Central memory CD4-positive, alpha-beta T cell (primary cell): ENCODE results near the gene C22orf23.
A peak's percentile ranks its signal among the peaks of the same experiment; 100 is the strongest.
"Not testable (repeated sequence)": the region's sequence is repeated elsewhere in the genome, so short reads cannot be mapped to it uniquely, and the experiment has no call there.

Experiments used
- DNase-seq: peaks from one replicate; pipeline ENCODE4 v3.0.0; 2022

C22orf23 gene

DNA sequence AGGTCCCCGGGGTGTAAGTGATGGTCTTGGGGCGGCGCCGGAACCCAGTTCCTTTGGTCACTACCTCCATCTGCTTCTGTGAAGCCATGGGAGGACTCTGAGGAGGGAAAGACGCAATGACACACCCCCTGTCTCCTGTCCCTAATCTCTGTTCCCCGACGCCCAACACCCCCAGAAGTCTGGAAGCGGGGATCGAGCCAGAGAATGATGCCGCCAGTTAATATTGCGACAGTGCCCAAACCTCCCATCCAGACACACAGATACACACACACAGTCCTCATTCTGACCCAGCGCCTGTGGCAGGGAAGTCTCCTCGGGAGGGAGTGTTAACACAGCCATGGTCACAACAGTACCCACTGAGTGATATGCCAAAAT, 352 bp downstream of the C22orf23 start:
- DNase-seq, result no peak

DNA sequence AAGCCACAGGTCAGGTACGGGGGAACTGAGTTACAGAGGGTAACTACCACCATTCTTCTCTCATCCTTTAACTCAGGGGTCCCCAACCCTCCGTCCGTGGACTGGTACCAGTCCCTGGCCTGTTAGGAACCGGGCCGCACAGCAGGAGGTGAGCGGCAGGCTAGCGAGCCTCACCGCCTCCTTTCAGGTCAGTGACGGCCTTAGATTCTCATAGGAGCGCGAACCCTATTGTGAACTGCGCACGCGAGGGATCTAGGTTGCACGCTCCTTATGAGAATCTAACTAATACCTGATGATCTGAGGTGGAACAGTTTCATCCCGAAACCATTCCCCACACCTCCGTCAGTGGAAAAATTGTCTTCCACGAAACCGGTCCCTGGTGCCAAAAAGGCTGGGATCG, 772 bp downstream of the C22orf23 start:
- DNase-seq, result not testable (repeated sequence)

DNA sequence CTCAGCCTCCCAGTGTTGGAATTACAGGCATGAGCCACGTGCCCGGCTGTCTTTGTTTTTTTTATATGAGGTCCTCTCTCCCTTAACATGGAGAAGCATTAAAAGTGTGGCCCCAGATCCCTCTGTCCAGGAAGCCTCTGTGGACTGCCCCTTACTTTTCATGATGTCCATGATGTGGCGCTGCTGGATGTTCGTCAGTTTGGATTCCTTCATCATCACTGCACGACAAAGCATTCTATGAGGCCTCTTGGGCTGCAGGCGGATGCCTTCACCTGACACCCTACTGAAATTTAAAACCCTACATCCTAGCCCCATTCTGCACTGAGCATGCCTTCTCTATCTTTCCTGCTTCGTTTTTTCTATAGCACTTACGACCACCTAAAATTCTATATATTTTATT, 2.1 kb downstream of the C22orf23 start:
- DNase-seq, result no peak

DNA sequence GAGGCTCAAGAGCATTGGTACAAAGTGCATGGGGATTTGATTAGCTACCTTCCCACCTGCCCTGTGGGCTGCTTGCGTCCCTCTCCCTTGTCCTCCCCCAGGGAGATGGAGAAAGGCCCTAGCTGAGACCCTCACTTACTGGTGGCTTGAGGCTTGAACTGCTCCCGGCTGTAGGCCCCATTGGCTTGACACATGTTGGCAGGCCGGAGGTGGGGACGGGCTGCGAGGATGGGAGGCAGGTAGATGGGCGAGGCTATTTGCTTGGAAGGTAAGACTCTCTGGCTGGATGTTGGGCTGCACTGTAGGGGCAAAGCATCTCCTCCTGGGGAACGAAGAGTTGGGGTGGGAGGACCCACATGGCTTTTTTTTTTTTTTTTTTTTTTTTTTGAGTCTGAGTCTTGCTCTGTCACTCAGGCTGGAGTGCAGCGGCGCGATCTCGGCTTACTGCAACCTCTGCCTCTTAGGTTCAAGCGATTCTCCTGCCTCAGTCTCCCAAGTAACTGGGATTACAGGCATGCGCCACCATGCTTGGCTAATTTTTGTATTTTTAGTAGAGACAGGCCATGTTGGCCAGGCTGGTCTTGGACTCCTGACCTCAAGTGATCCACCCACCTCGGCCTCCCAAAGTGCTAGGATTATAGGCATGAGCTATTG, 6.1 kb downstream of the C22orf23 start:
- not testable (repeated sequence) for DNase-seq

DNA sequence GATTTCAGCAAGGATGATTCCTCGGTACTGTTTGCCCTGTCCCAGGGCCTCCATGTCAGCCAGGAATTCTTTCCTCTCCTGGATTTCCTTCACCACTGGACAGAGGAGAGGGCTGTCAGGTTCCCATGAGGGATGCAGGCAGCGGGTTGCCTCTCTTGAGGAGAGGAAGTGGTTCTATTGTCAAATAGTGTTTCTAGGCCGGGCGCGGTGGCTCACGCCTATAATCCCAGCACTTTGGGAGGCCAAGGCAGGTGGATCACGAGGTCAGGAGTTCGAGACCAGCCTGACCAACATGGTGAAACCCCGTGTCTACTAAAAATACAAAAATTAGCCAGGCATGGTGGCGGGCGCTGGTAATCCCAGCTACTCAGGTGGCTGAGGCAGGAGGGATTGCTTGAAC, 9.0 kb downstream of the C22orf23 start:
- DNase-seq, result not testable (repeated sequence)

DNA sequence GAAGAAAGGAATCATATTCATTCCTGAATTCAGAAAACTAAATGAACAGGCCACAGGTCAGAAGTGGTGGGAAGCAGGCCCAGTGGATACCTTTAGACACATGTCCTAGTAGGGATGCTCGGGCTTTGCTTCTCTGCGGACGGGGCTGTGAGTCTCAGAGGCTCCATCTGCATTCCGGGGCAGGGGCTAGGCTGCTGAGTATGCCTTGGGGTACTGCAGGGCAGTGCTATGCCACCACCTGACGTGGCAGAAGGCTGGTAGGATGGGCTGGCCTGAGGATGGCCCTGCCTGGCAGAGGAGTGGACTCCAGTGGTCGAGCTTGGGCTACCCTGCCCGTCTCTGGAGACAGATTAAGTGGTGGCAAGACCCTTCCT, 9.6 kb downstream of the C22orf23 start:
- no peak for DNase-seq

DNA sequence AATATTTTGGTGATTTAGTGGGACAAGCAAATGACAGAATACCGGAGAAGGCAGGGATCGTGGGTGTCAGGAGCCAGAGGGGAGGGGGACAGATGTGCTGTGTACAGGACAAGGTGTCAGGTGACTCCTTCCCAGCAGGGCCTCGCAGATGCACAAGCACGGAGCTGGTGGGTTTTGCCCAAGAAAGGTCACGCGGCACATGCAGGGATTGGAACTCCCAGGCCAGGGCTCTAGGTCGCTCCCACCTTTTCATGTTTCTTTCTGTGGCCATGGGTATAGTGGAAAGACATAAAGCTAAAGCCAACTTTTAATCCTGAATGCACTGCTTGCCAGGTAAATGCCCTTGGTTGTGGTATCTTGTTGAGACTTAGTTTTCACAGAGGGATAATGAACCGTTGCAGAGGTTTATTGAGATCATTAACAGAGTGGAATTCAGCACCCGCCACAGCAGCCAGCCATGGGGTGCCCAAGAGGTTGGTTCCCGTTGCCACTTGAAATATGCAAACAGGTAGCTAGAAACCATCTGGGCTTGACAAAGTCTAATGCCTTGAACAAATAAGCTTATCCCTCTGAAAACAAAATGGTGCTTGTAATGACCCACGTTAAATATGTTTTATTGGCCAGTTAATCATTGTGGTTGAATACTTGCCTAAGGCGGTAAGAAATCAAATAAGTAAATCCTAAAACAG, 10.1 kb downstream of the C22orf23 start:
- DNase-seq, result no peak

DNA sequence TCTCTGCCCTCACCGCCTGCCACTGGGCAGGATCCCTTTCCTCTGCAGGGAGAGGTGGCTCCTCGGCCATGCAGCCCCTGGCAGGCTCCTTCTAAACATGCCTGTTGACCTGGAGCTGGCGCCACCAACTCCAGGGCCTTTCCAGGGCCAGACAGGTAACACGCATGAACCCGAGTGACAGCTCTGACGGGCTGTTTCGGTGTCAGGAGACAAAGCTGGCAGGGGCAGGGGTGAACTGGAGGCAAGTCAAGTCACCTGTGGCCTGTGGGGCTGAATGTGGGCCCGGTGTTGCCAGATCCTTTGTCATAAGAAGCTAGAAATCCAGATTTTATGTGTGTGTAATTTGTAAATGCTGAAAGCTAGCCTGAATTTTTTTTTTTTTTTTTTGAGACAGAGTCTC, 11.3 kb downstream of the C22orf23 start:
- DNase-seq, result no peak

DNA sequence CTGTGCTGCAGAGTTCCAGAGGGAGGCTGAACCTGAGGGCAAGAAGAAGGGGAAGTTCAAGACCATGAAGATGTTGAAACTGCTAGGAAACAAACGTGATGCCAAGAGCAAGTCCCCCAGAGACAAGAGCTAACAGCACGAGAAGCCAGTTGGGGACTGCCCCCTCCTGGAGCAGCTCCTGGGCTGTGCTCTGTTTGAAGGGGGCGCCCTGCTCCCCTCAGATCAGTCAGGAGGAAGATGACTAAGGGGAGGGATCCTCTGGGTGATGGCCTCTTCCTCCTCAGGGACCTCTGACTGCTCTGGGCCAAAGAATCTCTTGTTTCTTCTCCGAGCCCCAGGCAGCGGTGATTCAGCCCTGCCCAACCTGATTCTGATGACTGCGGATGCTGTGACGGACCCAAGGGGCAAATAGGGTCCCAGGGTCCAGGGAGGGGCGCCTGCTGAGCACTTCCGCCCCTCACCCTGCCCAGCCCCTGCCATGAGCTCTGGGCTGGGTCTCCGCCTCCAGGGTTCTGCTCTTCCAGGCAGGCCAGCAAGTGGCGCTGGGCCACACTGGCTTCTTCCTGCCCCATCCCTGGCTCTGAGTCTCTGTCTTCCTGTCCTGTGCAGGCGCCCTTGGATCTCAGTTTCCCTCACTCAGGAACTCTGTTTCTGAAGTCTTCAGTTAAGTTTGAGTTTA, 12.6 kb downstream of the C22orf23 start:
- DNase-seq, result no peak

DNA sequence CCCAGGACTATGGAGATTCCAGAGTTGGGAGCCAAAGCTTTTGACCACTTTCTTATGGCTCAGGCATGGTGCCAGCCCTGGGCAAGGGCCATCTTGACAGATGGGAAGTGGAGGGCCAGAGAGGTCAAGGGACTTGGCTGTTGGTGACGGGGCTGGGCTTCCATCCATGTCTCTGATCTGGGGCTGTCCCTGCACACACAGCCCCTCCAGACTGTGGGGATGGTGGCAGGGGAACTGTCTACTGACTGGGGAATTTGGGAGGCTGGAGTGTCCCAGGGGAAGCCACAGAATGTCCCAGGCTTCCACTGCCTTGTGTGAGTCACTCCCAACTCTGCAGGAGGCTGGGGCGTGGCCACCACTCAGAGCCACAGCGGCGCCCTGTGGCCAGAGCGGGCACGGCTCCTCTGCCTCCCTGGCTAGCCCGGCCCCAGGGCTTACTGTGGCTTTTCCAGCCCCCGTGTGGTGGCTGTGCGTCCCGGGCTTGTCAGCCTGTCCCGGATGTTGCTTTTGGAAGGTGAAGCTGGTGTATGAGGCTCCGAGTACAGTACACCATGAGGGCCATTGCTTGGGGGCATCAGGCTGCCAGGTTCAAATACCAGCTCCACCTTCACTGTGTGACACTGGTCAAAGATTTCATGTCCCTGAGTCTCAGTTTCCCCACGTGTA, 19.6 kb downstream of the C22orf23 start:
- peak; percentile 67 for DNase-seq

DNA sequence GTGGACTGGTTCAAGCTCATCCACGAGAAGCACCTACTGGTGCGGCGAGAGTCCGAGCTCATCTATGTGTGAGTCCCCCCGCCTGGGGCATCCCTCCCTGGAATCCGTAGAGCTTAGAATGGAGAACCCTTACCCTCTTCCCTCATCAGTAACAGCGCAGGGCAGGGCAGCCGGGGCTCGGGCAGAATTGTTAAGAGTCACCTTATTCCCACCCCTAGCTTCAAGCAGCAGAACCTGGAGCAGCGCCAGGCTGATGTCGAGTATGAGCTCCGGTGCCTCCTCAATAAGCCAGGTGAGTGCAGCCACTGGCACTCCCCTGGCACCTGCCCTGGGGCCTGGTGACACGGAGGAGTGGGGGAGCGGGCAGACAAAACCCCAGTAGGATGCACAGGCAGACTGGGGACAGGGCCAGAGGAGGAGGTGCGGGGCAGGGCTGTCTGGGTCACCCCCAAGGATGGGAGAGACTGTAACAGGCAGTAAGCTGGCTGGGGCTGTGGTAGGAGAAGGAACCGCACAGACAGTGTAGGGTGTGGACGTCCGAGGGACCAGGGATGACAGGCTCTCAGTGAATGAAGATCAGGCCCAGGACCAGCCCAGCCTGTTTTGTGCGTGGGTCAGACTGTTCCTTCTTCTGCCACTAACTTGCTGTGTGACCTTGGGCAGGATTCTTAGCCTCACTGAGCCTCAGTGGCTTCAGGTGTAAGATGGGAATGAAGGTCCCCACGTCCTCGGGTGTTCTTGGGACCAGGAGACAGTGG, 20.4 kb downstream of the C22orf23 start:
- DNase-seq, result no peak

DNA sequence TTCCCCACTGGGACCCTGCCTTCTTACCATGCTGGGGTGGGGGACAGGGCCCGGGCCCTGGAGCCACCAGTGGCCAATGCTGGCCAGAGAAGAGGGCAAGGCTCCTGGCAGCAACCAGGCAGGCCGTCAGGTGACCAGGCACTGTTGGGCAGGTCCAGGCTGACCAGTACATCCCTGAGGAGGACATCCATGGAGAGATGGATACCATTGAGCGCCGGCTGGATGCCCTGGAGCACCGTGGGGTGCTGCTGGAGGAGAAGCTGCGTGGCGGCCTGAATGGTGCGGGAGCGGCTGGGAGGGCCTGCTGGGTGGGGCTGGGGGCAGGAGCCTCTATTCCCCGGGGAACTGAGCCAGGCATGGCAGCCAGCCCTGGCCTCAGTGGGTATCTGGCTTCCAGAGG, 21.0 kb downstream of the C22orf23 start:
- no peak for DNase-seq

DNA sequence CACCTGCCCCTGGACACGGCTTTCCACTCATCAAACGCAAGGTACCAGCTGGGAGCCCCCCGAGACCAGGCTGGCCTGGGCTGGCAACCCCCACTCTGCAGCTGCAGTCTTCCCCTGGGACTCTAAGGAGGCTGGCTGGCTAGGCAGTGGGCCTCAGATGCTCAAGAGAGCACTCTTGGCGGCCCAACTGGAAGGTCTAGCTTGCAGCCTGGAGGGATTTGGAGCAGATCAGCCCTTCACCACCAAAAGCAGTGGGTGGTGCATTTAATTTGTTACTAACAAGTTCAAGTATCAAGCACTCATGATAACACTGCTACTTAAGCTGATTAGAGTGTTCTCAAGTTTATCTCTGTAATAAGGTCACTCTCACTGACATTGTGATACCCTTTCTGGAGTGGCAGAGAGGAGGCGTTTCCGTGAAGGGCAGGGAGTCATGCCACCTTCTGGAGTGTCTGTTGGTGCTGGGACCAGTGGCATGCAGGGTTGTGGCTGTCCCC, 21.5 kb downstream of the C22orf23 start:
- no peak for DNase-seq

DNA sequence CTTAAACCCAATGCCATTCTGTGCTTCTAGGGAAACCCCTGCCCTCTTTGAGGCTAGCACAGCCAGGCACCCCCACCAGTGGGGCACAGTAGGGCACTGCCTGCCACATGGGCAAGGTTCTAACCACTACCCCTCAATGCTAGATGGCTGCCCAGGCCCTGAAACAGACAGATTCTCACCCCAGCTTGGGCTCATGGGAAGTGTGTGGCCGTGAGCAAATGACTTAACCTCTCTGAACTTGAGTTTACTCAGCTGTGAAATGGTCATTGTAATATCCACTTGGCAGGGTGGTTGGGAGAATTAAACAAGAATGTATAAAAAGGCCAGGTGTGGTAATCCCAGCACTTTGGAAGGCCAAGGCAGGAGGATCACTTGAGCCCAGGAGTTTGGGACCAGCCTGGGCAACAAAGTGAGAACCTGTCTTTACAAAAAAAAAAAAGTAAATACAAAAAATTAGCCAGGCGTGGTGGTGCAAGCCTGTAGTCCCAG, 22.4 kb downstream of the C22orf23 start:
- DNase-seq, result no peak

DNA sequence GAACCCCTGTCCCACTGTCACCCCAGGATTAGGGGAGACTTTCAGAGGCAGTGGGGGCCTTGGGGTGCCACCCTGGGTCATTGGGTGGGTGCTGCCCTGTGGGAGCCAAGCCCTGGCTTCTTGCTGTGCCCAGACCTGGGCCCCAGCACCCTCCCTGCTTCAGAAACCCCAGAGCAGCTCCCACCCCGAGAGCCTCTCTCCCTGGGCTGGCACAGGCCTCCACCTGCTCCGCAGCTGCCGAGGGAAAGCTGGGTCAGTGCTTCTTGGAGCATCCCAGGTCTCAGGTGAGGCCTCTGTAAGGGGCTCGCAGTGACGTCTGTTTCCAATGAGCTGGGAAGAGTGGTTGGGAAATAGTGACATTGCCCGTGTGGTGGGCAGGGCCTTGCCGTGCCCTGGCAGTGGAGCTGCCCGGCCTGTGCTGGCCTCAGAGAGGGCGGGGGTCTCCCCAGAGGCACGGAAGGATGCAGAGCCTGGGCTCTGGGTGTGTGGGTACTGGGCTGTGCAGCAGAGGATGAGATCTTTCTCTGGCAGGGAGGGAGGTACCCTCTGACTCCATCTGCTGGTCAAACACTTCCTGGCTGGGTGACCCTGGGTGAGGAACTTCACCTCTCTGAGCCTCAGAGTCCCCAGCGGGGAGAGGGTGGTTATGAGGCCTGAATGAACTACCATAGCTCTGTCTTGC, 23.0 kb downstream of the C22orf23 start:
- DNase-seq, result no peak

DNA sequence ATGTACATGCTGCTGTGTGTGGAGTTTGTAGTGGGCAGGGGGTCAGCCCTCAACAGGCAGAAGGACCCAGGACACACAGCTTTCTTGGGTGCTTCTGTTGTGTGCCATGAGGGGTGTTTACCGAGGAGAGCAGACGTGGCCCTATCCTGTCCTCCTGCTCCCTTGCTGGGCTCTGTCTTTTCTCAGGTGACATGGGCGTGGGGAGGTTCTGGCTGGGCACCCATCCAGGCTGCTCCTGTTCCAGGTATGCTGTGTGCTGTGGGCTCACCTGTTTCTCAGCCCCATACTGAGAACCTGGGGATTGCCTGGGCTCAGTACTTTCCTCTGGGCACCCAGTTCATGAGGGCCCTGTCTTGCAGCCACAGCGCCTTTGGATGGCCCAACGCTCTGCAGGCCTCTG, 24.0 kb downstream of the C22orf23 start:
- no peak for DNase-seq

DNA sequence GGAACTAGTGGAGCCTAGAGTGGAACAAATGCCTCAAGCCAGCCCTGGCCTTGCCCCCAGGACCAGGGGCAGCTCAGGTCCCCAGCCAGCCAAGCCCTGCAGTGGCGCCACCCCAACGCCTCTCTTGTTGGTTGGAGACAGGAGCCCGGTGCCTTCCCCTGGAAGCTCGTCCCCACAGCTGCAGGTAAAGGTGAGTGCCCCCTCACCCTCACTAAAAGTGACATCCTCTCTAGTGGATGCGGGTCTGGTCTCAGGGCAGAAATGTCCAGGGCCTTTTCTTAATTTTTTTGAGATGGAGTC, 25.8 kb downstream of the C22orf23 start:
- no peak for DNase-seq

DNA sequence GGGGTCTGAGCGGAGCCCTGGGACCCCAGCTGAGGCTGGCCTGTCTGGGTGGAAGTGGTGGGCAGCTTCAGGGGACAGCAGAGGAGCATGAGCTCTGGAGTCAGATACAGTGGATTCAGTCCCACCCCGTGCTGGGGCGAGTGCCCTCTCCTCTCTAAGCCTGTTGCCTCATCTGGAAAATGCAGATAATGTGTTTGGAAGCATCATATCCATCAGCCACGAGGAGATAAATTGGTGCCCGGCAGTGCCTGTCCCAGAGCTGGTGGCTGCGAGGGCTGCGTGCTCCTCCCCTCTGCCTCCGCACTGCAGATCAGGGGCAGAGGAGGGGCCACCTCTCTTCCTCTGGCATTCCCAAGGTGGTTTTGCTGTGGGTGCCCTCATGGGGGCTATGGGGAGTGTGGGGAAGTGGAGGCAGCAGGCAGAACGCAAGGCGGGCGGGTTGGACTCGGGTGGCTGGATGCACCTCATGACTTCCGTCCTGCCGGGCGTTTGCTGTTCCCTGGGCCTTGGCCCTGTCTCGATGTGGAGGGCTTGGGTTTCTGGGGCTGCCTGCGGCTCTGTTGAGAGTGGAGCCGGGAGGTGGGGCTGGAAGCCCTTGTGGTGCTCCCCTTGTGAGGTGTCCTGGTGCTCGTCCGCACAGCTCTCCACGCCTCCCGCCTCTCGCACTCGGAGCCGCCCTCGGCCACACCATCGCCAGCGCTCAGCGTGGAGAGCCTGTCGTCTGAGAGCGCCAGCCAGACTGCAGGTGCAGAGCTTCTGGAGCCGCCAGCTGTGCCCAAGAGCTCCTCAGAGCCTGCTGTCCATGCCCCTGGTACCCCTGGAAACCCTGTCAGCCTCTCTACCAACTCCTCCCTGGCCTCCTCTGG, 26.4 kb downstream of the C22orf23 start:
- no peak for DNase-seq

DNA sequence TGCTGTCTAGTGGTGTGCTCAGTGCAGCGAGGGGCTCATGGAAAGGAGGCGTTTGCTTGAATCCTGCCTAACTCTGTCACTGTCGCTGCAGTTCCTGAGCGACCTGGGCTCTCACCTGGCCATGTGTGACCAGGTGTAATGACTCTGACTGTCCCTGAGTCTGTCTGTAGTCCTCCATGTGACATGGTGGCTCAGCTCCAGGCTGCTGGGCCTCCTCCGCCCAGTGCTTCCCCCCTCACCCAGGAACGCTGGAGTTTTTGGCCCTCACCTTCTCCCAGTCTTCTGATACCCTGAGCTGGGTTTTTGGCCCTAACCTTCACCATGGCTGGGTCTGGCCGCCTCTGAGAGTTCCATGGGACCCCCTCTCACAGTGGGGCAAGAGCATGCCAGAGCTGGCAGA, 27.0 kb downstream of the C22orf23 start:
- no peak for DNase-seq

DNA sequence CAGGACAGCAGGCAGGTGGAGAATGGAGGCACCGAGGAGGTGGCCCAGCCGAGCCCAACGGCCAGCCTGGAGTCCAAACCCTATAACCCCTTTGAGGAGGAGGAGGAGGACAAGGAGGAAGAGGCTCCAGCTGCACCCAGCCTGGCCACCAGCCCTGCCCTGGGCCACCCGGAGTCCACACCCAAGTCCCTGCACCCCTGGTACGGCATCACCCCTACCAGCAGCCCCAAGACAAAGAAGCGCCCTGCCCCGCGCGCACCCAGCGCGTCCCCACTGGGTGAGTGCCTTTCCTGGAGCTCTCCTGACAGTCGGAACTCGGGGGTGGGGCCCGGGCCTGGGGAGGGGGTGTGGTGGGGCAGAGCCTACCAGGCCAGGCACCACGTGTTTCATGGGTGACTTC, 27.6 kb downstream of the C22orf23 start:
- no peak for DNase-seq

DNA sequence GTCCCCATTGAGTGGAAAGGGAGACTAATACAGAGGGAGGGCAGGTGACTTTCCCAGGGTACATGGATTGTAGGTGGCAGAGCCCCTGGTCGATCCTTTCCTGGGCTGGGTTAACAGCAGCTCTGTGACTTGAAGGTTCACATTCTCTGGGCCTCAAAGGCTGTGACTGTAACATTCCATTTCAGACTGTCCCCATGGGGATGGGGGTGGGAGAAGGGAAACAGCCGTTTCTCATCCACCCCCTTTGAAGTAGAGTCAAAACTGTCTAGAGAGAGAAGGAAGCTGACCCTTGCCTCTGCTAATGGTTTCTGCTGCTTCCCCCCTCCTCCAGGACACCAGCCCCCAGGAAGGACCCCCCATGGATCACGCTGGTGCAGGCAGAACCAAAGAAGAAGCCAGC, 28.1 kb downstream of the C22orf23 start:
- DNase-seq, result no peak
